Kidney epithelial cell (primary cell): Measurements from ENCODE around the gene VWA5B1. TPM values are rescaled to one million over a fixed set of nuclear protein-coding genes. Genes with fewer than 3 reads are reported as not detected.

ENCODE experiments used
- DNase-seq: peaks from one replicate; pipeline ENCODE4 v3.0.0-alpha.2; 2010; ENCODE audit warnings: low read depth
- H3K27me3 ChIP-seq: 2 replicates; pipeline ENCODE4 v1.6.0; 2011; ENCODE audit warnings: low read length; ENCODE audit not compliant: control insufficient read depth, insufficient read depth
- H3K36me3 ChIP-seq: 2 replicates; pipeline ENCODE4 v1.5.1; 2011; ENCODE audit warnings: low read length; ENCODE audit not compliant: control insufficient read depth, insufficient read depth
- H3K4me3 ChIP-seq: 2 replicates; pipeline ENCODE4 v1.5.1; 2011; ENCODE audit warnings: low read depth, mild to moderate bottlenecking, control low read depth, low read length
- CTCF ChIP-seq: IDR thresholded peaks from 2 replicates; pipeline ENCODE4 v1.5.1; 2011; ENCODE audit warnings: mild to moderate bottlenecking, moderate library complexity, low read length, control low read depth, inconsistent platforms; ENCODE audit not compliant: insufficient read depth, poor library complexity, severe bottlenecking
- total RNA-seq: library from RNA; depleted of rRNA; stranded (reverse); fragments of >200 nt; gene quantifications from 2 replicates; pipeline ENCODE4 v1.2.3, GENCODE V29; 2015

The VWA5B1 gene
- total RNA-seq, 1 donor from 2014 or later = not detected

- Histone ChIP-seq H3K36me3 (no peaks in the 10 kb centered on the region), H3K27me3 (peaks cover 2% of the 10 kb centered on the region), H3K4me3 (no peak overlapping the region)
- no peak for TF ChIP-seq CTCF
- DNase-seq = no peak
These were observed 31.6 kb downstream of the VWA5B1 start for GRCh38 chr1:20322081-20322824.

- Histone ChIP-seq H3K27me3 (peaks cover 7% of the 10 kb centered on the region), H3K36me3 (no peaks in the 10 kb centered on the region), H3K4me3 (no peak overlapping the region)
- DNase-seq = no peak
- no peak for TF ChIP-seq CTCF
These were observed 32.3 kb downstream of the VWA5B1 start for GRCh38 chr1:20322825-20323612.

GRCh38 chr1:20323613-20323920, 32.9 kb downstream of the VWA5B1 start:
- Histone ChIP-seq H3K27me3 (peaks cover 9% of the 10 kb centered on the region), H3K4me3 (no peak overlapping the region), H3K36me3 (no peaks in the 10 kb centered on the region)
- no peak for TF ChIP-seq CTCF
- DNase-seq = no peak

- Histone ChIP-seq H3K4me3 (no peak overlapping the region), H3K27me3 (peaks cover 9% of the 10 kb centered on the region), H3K36me3 (no peaks in the 10 kb centered on the region)
- TF ChIP-seq CTCF = no peak
- DNase-seq = no peak
These were observed 34.2 kb downstream of the VWA5B1 start for GRCh38 chr1:20324704-20325406.

- Histone ChIP-seq H3K36me3 (no peaks in the 10 kb centered on the region), H3K27me3 (peaks cover 9% of the 10 kb centered on the region), H3K4me3 (no peak overlapping the region)
- no peak for DNase-seq
- no peak for TF ChIP-seq CTCF
These were observed 34.8 kb downstream of the VWA5B1 start for GRCh38 chr1:20325407-20325843.
